NAMALWA (cell line): ENCODE data around the gene C2orf15.
"Not testable (repeated sequence)": the region's sequence is repeated elsewhere in the genome, so short reads cannot be mapped to it uniquely, and the experiment has no call there.

ENCODE experiments used
- DNase-seq: peaks from one replicate; pipeline ENCODE4 v3.0.0-alpha.2; 2015; ENCODE audit warnings: low spot score

The C2orf15 gene

DNA sequence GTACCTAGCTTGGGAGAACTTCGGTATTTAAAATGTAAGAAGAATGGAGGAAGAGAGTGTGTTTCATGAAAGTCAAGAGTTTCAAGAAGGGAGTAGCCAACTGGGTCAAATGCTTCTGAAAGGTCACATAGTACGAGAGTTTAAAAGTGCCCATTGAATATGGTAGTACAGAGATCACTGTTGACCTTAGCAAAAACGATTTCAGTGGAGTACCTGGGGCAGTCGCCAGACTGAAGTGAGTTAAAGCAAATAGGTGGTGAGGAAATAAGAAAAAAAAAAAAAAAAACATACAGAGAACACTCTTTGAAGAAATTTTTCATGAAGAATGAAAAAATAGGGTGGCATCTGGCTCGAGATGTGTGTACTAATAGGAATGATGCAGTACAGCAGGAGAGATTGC, 24.7 kb downstream of the C2orf15 start:
- DNase-seq, result no peak

DNA sequence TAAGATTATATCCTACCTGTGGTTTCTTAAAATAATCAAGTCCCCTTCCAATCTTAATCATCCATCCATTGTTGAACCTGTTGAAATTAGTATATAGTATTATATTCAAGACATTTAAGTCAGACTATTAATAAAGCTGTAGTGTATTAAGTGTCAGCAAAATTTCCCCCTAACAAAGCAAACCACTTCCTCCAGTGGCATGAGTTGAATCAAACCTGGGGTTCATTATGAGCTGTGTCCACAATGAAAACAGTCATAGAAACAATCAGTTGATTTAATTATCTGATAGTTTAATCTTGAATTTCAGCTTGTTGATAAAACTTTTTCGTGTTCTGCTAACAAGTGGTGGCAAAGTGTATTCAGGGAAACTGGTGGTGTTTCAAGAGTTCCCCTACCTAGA, 28.0 kb downstream of the C2orf15 start:
- DNase-seq, result no peak

DNA sequence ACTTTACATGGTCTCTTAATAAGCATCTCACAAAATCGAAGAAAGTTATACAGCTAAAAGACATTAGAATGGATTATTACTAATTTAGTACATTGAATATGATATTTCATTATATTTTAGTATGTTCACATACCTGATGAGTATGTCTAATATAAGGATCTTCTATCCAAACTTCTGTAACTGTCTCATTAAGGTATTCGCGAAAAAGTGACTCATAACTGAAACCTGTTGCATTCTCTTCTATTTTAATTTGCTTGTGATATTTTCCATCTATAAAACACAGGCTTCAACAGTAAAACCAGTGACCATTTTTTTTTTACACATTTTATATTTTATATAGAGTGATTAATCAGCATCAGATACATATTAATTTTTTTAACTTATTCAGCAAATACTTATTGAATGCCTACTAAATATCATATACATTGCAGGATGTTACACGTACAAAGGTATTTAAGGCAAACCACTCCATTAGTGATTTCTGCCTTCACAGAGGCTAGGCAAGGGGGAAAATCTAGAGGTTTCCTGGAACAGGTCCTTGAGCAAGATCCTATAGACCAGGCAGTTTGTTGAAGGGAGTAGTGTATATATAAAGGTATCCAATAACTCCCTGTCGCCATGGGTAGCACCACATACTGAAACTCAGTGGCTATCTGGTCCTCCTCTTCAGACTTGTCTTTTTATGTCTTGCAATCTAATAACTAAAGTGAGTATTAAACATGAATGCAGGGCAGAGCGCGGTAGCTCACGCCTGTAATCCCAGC, 30.1 kb downstream of the C2orf15 start:
- DNase-seq, result no peak

DNA sequence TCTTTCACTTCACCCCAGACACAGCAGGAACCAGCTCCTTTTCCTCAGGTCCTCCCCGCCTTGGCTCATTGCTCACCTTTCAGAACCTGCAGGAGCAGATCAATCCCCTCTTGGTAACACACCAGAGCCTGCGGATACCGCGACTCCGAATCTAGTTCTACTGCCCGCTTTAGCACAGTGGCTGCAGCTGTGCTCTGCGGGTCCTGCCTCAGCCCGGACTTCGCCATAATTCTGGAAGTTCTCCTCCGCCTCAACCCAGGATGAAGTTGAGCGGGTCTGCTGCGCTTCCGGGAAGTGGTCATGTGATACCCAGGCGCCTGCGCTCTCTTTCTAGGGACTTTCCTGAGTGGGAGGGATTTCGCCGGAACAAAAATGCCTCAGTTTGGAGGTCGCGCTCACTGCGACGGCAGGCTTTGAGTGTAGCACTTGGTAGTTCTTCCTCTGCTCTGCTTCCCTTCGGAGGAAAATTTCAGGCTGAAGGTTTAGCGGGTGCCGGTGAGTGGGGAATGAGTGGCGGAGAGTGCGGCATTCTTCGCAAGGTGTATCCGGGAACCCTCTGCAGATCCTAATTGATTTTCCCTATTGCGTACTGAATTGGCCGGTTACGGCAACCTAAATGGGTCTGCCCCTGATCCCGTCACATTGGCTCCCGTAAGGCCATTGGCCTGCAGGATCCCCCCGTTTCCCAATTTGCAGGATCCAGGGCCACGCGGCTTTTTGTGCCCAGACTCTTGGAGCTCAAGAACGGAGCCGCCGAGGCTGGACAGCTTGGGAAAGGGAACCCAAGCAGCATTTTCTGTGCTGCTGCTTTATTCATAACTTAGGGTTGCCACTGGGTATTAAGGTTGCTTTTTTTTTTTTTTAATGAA, 39.5 kb downstream of the C2orf15 start, which contains the start of the genes MITD1 and MRPL30:
TSS of gene MITD1 (minus strand) at position 304 of the 869 bp plus-strand sequence. CDS start at position 227, 77 bp downstream.
TSS of gene MRPL30 (plus strand) at position 430 of the 869 bp plus-strand sequence. CDS start 5,020 bp downstream, outside the sequence.
- DNase-seq, result peak; percentile 96

DNA sequence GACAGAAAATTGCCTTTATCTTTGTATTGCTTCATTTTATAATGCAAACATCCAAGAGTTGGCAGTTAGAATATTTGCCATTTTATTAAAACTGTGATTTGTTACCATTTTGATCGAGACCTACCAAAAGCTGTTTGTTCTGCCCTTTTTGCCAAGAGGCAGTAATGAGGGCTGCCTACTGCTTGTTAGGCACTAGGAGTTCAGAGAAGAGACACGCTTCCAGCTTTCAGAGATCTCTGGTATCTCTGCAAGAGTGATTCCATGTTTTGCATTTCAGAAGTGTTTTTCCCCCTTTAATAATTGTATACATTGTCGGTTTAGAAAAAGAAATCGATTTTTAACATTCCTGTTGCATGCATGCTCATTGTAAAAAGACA, 40.1 kb downstream of the C2orf15 start:
- DNase-seq, result peak; percentile 34

DNA sequence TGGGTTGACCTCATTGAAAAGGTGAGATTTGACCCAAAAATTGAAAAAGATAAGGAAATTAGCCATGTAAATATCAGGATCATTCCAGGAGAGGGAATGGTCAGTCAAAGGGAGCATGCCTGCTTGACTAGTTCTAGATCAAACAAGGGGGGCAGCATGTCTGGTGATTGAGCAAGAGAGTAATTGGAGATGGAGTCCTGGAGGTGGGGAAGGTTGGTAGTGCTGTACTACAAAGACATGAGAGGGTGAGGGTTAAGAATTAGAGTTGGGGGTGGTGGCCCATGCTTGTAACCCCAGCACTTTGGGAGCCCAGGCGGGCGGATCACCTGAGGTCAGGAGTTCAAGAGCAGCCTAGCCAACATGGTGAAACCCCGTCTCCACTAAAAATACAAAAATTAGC, 41.5 kb downstream of the C2orf15 start:
- DNase-seq, result no peak

DNA sequence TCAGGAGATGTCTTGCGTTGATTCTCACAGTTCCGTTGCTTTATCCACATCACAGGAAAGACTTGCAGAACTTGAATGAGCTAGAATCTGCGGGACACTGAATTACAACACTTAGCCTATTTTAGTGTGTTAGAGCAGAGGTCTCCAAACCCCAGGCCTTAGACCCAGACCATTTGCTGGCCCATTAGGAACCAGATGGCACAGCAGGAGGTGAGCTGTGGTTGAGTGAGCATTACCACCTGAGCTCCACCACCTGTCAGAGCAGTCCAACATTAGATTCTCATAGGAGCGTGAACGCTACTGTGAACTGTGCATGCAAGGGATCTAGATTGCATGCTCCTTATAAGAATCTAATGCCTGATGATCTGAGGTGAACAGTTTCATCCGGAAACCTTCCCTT, 43.3 kb downstream of the C2orf15 start:
- no peak for DNase-seq

DNA sequence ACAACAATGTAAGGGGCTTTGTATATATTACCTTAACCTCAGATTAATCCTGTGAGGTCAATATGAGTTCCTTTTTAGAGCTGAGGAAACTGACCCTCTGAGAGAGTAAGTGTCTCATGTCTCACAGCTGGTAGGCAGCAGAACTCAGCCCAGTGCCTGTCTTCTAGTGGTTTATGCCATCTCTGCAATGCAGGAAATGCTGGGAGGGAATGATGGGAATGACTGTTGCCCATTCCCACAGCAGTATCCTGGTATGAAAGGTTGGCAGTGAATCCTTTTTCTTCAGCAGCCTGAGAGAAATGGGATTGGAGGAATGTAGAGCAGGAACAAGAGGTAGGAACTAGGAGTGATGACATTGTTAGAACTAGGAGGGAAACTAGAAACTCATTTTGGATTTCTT, 45.5 kb downstream of the C2orf15 start:
- no peak for DNase-seq

DNA sequence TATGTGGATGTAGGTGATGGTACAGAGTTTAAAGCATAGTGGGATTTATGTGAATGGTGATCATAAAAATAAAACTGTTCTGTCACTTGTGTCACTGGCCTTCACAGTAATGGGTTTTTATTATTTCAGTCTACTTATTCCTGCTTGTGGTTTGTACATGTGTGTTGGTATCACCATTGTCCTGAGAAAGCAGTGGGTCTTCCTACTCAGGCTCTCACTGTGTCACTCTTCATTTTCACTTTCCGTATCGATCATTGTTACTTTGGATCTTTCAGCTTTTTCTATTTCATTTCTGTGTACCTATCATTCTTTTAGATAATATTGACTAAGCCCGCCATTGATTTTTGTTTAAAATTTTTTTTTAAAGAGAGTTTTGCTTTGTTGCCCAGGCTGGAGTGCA, 46.9 kb downstream of the C2orf15 start:
- DNase-seq, result no peak

DNA sequence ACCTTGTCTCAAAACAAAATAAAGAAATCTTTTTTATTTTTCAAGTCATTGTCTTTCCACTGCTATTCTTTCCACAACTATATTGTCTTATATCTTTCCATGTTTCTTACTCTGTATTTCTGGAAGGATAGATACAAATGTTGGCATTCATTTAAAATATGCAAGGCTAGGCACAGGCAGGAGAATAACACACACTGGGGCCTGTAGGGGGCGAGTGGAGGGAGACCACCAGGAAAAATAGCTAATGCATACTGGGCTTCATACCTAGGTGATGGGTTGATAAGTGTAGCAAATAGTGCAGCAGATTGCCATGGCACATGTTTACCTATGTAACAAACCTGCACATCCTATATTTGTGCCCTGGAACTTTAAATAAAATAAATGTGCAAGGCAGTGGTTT, 49.0 kb downstream of the C2orf15 start:
- peak; percentile 15 for DNase-seq

DNA sequence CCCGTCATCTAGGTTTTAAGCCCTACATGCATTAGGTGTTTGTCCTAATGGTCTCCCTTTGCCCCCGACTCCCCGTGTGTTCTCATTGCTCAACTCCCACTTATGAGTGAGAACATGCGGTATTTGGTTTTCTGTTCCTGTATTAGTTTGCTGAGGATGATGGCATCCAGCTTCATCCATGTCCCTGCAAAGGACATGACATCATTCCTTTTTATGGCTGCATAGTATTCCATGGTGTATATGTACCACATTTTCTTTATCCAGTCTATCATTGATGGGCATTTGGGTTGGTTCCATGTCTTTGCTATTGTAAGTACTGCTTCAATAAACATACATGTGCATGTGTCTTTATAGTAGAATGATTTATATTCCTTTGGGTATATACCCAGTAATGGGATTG, 50.9 kb downstream of the C2orf15 start:
- DNase-seq, result not testable (repeated sequence)

DNA sequence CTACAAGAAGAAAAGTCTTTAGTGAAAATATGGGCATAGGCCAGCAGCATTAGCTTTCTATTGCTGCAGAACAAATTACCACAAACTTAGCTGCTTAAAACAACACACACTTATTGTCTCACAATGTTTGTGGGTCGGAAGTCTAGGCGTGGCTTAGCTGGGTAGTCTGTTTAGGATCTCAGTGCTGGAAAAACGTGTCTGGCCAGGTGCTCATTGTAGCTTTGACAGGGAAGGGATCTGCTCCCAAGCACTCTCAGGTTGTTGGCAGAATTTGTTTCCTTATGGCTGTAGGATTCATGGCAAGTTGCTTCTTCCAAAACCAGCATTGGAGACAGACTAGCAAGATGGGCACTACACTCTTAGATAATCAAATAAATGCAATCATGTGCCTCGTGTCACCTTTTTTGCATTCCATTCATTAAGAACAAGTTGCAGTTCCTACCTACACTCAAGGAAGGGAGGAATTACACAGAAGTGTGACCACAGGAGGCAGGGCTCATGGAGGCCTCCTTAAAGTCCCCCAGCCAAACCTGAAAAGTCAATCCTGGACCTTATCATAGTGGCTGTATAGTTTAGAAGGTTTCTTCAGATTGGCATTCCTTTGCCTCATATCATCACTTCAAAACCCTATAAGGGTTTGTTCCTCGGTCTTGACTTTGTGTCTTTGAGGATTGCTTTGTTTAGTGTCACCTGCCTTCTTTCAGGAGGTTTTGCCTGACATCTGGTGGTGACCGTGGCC, 56.8 kb downstream of the C2orf15 start:
- no peak for DNase-seq

DNA sequence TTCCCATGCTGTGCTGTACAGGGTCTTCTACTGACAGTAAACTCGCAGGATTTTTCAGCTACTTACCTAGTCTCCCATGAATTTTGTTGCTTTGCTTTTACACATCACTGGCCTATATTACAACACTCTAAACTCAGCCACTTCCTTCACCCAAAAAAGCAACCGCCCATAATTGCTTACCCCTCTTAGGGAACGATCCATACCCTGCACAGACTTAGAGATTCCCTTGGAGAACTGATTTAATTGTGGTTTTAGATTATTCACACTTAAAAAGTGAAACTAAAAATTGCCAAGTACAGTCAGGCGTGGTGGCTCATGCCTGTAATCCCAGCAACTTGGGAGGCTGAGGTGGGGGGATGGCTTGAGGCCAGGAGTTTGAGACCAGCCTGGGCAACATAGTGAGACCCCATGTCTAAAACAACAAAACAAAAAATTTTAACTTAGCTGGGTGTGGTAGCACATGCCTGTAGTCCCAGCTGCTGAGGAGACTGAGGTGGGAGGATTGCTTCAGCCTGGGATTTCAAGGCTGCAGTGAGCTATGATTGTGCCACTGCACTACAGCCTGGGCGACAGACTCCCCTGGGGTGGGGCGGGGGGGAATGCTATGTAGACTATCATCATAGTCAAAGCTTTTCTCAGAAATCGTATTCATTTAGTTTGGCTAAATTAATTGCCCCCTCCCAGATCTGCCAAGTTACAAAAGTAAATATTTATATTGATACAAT, 58.7 kb downstream of the C2orf15 start:
- DNase-seq, result no peak
